HG03045 (cell line): ENCODE measurements around the gene B4GALT2.
A peak's percentile ranks its signal among the peaks of the same experiment; 100 is the strongest.

Experiments
- ATAC-seq: cut with Tn5 transposase; IDR thresholded peaks from one replicate; pipeline ENCODE4 v1.9.1; 2021; ENCODE audit warnings: mild to moderate bottlenecking, moderate library complexity; ENCODE audit not compliant: unreplicated experiment

Gene B4GALT2

GRCh38 chr1:43983253-43983899, 4.4 kb downstream of the B4GALT2 start:
- no peak for ATAC-seq

- no peak for ATAC-seq
These were observed 5.8 kb downstream of the B4GALT2 start for GRCh38 chr1:43984855-43985254.

GRCh38 chr1:43985984-43986595, 7.1 kb downstream of the B4GALT2 start:
- no peak for ATAC-seq

- ATAC-seq: no peak
These were observed 7.7 kb downstream of the B4GALT2 start for GRCh38 chr1:43986712-43987111.

- ATAC-seq: no peak
These were observed 8.3 kb downstream of the B4GALT2 start for GRCh38 chr1:43987159-43987902.

- no peak for ATAC-seq
These were observed 11.5 kb downstream of the B4GALT2 start for GRCh38 chr1:43990271-43991199.

- ATAC-seq: no peak
These were observed 12.1 kb downstream of the B4GALT2 start for GRCh38 chr1:43991200-43991475.

- ATAC-seq: peak; percentile 73
These were observed 12.6 kb downstream of the B4GALT2 start, which contains the start of gene CCDC24 for GRCh38 chr1:43991476-43992231. Gene CCDC24 (plus strand): TSS chr1:43991599. CDS start chr1:43991879, 280 bp downstream.

GRCh38 chr1:43992232-43992995, 13.4 kb downstream of the B4GALT2 start:
- ATAC-seq: no peak

GRCh38 chr1:43993206-43993914, 14.3 kb downstream of the B4GALT2 start:
- ATAC-seq: no peak

- no peak for ATAC-seq
These were observed 15.1 kb downstream of the B4GALT2 start for GRCh38 chr1:43994071-43994470.

- no peak for ATAC-seq
These were observed 16.1 kb downstream of the B4GALT2 start for GRCh38 chr1:43994794-43995790.

GRCh38 chr1:43995984-43996732, 17.1 kb downstream of the B4GALT2 start:
- no peak for ATAC-seq

GRCh38 chr1:43996733-43997115, 17.7 kb downstream of the B4GALT2 start:
- ATAC-seq: no peak

- no peak for ATAC-seq
These were observed 18.4 kb downstream of the B4GALT2 start for GRCh38 chr1:43997295-43997999.

GRCh38 chr1:43998000-43998378, 19.0 kb downstream of the B4GALT2 start:
- no peak for ATAC-seq

GRCh38 chr1:43999455-43999854, 20.4 kb downstream of the B4GALT2 start:
- no peak for ATAC-seq
